HepG2 (cell line): ENCODE data around the gene RREB1. TPM values are rescaled to one million over a fixed set of nuclear protein-coding genes. Genes with fewer than 3 reads are reported as not detected.
A peak's percentile ranks its signal among the peaks of the same experiment; 100 is the strongest.

Source experiments
- ARID3A ChIP-seq: IDR thresholded peaks from 2 replicates; pipeline ENCODE4 v1.6.1; 2012; ENCODE audit warnings: low read depth, low read length, improper control_type of control experiment
- ATF7 ChIP-seq, 2 experiments: fragments of 450-650 bp in 1 of 2; sonication (generic) in 1 of 2; formaldehyde crosslinking in 1 of 2; IDR thresholded peaks; 2 replicates each; pipeline versions ENCODE4 v1.4.0 to v1.6.1; 2016 to 2020; ENCODE audit warnings: antibody characterized with exemption in 1 of 2, mild to moderate bottlenecking in 1 of 2, missing genetic modification reagents in 1 of 2
- CCDC6 ChIP-seq: sonication (generic); formaldehyde crosslinking; IDR thresholded peaks from 2 replicates; pipeline ENCODE4 v1.8.1; 2022; ENCODE audit warnings: mild to moderate bottlenecking, missing genetic modification reagents, moderate library complexity
- CTCF ChIP-seq: sonication (generic); formaldehyde crosslinking; IDR thresholded peaks from 2 replicates; pipeline ENCODE4 v1.5.0; 2020; ENCODE audit warnings: mild to moderate bottlenecking, missing genetic modification reagents, moderate library complexity
- ERF ChIP-seq: IDR thresholded peaks from 2 replicates; pipeline ENCODE4 v1.6.1; 2018; ENCODE audit warnings: missing biosample characterization, missing genetic modification reagents
- GLI4 ChIP-seq: sonication (generic); formaldehyde crosslinking; IDR thresholded peaks from 2 replicates; pipeline ENCODE4 v1.5.1; 2020; ENCODE audit warnings: missing genetic modification reagents, mild to moderate bottlenecking, moderate library complexity, borderline replicate concordance
- HMGA1 ChIP-seq: sonication (generic); formaldehyde crosslinking; conservative IDR thresholded peaks from 2 replicates; pipeline ENCODE4 v1.4.0; 2020; ENCODE audit warnings: missing genetic modification reagents
- HOXA9 ChIP-seq: sonication (generic); formaldehyde crosslinking; IDR thresholded peaks from 2 replicates; pipeline ENCODE4 v1.8.1; 2022; ENCODE audit warnings: missing genetic modification reagents, mild to moderate bottlenecking, moderate library complexity, borderline replicate concordance
- JDP2 ChIP-seq: sonication (generic); formaldehyde crosslinking; IDR thresholded peaks from 2 replicates; pipeline ENCODE4 v1.8.1; 2022; ENCODE audit warnings: missing genetic modification reagents, borderline replicate concordance
- MTA1 ChIP-seq: sonication (generic); formaldehyde crosslinking; IDR thresholded peaks from 2 replicates; pipeline ENCODE4 v1.4.0; 2020; ENCODE audit warnings: missing genetic modification reagents, mild to moderate bottlenecking, borderline replicate concordance
- NAIF1 ChIP-seq: sonication (generic); formaldehyde crosslinking; IDR thresholded peaks from 2 replicates; pipeline ENCODE4 v1.5.0; 2020; ENCODE audit warnings: mild to moderate bottlenecking, missing genetic modification reagents, borderline replicate concordance
- NFKB2 ChIP-seq: sonication (generic); formaldehyde crosslinking; IDR thresholded peaks from 2 replicates; pipeline ENCODE4 v1.4.0; 2020; ENCODE audit warnings: missing genetic modification reagents, borderline replicate concordance
- ONECUT2 ChIP-seq: sonication (generic); formaldehyde crosslinking; IDR thresholded peaks from 2 replicates; pipeline ENCODE4 v1.4.0; 2020; ENCODE audit warnings: missing genetic modification reagents
- PAF1 ChIP-seq: IDR thresholded peaks from 2 replicates; pipeline ENCODE4 v1.6.1; 2016; ENCODE audit warnings: missing genetic modification reagents, missing compliant biosample characterization
- PHB2 ChIP-seq: fragments of 450-650 bp; IDR thresholded peaks from 2 replicates; pipeline ENCODE4 v1.6.1; 2018; ENCODE audit not compliant: partially characterized antibody
- THRA ChIP-seq: sonication (generic); formaldehyde crosslinking; IDR thresholded peaks from 2 replicates; pipeline ENCODE4 v1.4.0; 2020; ENCODE audit warnings: missing genetic modification reagents, borderline replicate concordance
- ZHX2 ChIP-seq, 2 experiments: sonication (generic) in 1 of 2; formaldehyde crosslinking in 1 of 2; IDR thresholded peaks; 2 replicates each; pipeline versions ENCODE4 v1.6.1 to v1.9.0; 2014 to 2022; ENCODE audit warnings: antibody characterized with exemption in 1 of 2, borderline replicate concordance in 1 of 2, inconsistent platforms in 1 of 2, low read depth in 1 of 2, missing genetic modification reagents in 1 of 2
- ZNF333 ChIP-seq: sonication (generic); formaldehyde crosslinking; IDR thresholded peaks from 2 replicates; pipeline ENCODE4 v1.4.0; 2020; ENCODE audit warnings: mild to moderate bottlenecking, missing genetic modification reagents, borderline replicate concordance
- ZNF747 ChIP-seq: sonication (generic); formaldehyde crosslinking; IDR thresholded peaks from 2 replicates; pipeline ENCODE4 v1.8.1; 2023; ENCODE audit warnings: missing genetic modification reagents, mild to moderate bottlenecking, borderline replicate concordance
- polyA plus RNA-seq, 8 experiments: library from polyadenylated mRNA; depleted of rRNA in 3 of 8; stranded (reverse) in 7 of 8; unstranded in 1 of 8; fragments of >200 nt; fragmentation: Illumina TruSeq in 4 of 8; extraction: Trizol in 4 of 8; gene quantifications; 2 replicates each; pipeline versions ENCODE4 v1.2.1 to v1.2.3, GENCODE V29; 2011 to 2016; ENCODE audit warnings: low read depth in 4 of 8, missing spikeins in 1 of 8, mixed read lengths in 1 of 8; ENCODE audit not compliant: insufficient read depth in 1 of 8
- total RNA-seq, 5 experiments: library from RNA; depleted of rRNA; stranded (reverse); fragments of >200 nt; fragmentation: Illumina TruSeq; extraction: Trizol; gene quantifications; 2 replicates each; pipeline ENCODE4 v1.2.3, GENCODE V29; 2016; ENCODE audit warnings: low read depth in 1 of 5

The RREB1 gene
- total and polyA plus RNA-seq, 2 of the 13 experiments (the other 11 are each of a cell fraction or from before 2014, with no cell fraction given), result 6.1 to 23.2 TPM

DNA sequence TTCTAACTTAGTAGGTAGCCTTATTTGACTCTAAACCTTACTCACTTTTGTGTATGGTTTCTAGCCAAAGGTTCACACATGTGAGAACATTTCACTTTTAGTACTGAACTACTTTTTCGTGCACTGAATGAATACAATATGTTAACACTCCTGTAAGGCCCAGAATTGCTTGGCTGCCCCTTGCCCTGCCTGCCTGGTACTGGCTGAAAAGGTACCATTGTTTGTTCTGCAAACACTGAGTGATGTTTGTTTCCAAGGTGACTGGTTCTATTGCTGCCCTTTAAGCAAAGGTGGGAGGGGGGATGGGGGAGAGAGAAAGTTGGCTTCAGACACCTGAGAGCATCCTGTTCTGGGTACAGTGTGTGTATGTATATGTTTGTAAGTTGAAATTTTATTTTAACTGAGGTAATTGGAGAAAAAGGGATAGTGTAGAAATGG, 31.2 kb downstream of the RREB1 start (continued):
- TF ChIP-seq THRA (peak; percentile 50; the same call in 1 of the 2 replicates), NAIF1 (CRISPR knock-in tag) (no peak; the same call in 1 of the 2 replicates), ZHX2 (IDR thresholded peaks at IDR 0.05; ENCODE audit: low read depth) (no peak), ZHX2 (CRISPR knock-in tag; IDR thresholded peaks at IDR 0.05; ENCODE audit: borderline replicate concordance) (no peak), JDP2 (CRISPR knock-in tag) (no peak), CTCF (CRISPR knock-in tag) (no peak), CCDC6 (CRISPR knock-in tag) (no peak), ARID3A (peak; percentile 73), NFKB2 (CRISPR knock-in tag) (no peak), HOXA9 (no peak), ONECUT2 (no peak), ERF (CRISPR knock-in tag) (peak; percentile 64; the same call in 1 of the 2 replicates), PAF1 (CRISPR knock-in tag) (no peak), PHB2 (no peak), GLI4 (CRISPR knock-in tag) (no peak), MTA1 (CRISPR knock-in tag) (no peak; the same call in 1 of the 2 replicates), ZNF333 (no peak), ZNF747 (CRISPR knock-in tag) (no peak), ATF7 (IDR thresholded peaks at IDR 0.05) (no peak), ATF7 (CRISPR knock-in tag; IDR thresholded peaks at IDR 0.05) (no peak), HMGA1 (CRISPR knock-in tag) (no peak)
